Stimulated activated CD4-positive, alpha-beta T cell treated with anti-CD3 and anti-CD28 coated beads, Interleukin-1b, Interleukin-23, amount 100 ng/mL, for 48 hours (primary cell): ENCODE measurements around the gene NAV2.
A peak's percentile ranks its signal among the peaks of the same experiment; 100 is the strongest.

Experiments used
- DNase-seq: peaks from one replicate; pipeline ENCODE4 v3.0.0-alpha.2; 2020

Gene NAV2

GRCh38 chr11:19686234-19686633, 26.4 kb upstream of the NAV2 start:
- no peak for DNase-seq

GRCh38 chr11:19687392-19687791, 25.2 kb upstream of the NAV2 start:
- no peak for DNase-seq

- no peak for DNase-seq
Observed at GRCh38 chr11:19689281-19690000, 23.2 kb upstream of the NAV2 start.

- DNase-seq, result no peak
Observed at GRCh38 chr11:19690885-19691284, 21.8 kb upstream of the NAV2 start.

GRCh38 chr11:19691815-19692500, 20.7 kb upstream of the NAV2 start:
- DNase-seq, result no peak

- no peak for DNase-seq
Observed at GRCh38 chr11:19693146-19693545, 19.5 kb upstream of the NAV2 start.

- no peak for DNase-seq
Observed at GRCh38 chr11:19694796-19695345, 17.8 kb upstream of the NAV2 start.

- no peak for DNase-seq
Observed at GRCh38 chr11:19696073-19696472, 16.6 kb upstream of the NAV2 start.

GRCh38 chr11:19696904-19697303, 15.7 kb upstream of the NAV2 start:
- DNase-seq, result no peak

GRCh38 chr11:19697721-19698121, 14.9 kb upstream of the NAV2 start:
- no peak for DNase-seq

- DNase-seq, result no peak
Observed at GRCh38 chr11:19698493-19699292, 13.9 kb upstream of the NAV2 start.

- DNase-seq, result no peak
Observed at GRCh38 chr11:19701421-19701820, 11.2 kb upstream of the NAV2 start.

GRCh38 chr11:19702620-19703019, 10.0 kb upstream of the NAV2 start:
- no peak for DNase-seq

GRCh38 chr11:19703211-19703610, 9.4 kb upstream of the NAV2 start:
- no peak for DNase-seq

GRCh38 chr11:19704213-19704612, 8.4 kb upstream of the NAV2 start:
- DNase-seq, result no peak

- DNase-seq, result no peak
Observed at GRCh38 chr11:19705936-19706335, 6.7 kb upstream of the NAV2 start.

GRCh38 chr11:19711911-19712280, 741 bp upstream of the NAV2 start:
- DNase-seq, result peak; percentile 41

GRCh38 chr11:19713196-19714021, 772 bp downstream of the NAV2 start:
- DNase-seq, result no peak

GRCh38 chr11:19714022-19714386, 1.4 kb downstream of the NAV2 start:
- no peak for DNase-seq

- DNase-seq, result no peak
Observed at GRCh38 chr11:19714387-19715363, 2.0 kb downstream of the NAV2 start.

GRCh38 chr11:19715373-19715772, 2.7 kb downstream of the NAV2 start:
- no peak for DNase-seq

GRCh38 chr11:19718051-19718450, 5.4 kb downstream of the NAV2 start:
- DNase-seq, result no peak
